ENCODE measurements around the gene ACTL8. TPM values are rescaled to one million over a fixed set of nuclear protein-coding genes. Genes with fewer than 3 reads are reported as not detected.

The ACTL8 gene
- total and polyA plus RNA-seq, 2 experiments from 2014 or later, result 0.38 to 0.71 TPM

DNA sequence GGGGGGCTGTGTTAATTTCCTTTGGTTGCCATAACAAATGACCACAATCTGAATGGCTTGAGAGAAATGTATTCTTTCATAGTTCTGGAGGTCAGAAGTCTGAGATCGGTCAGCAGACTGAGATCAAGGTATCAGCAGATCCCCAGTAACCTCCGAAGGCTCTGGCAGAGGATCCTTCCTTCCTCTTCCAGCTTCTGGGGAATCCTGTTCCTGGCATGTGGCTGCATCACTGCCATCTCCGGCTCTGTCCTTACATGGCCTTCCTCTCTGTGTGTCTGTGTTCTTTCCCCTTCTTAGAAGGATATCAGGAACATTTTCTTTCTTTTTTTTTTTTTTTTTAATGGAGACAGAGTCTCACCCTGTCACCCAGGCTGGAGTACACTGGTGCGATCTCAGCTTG is 25.8 kb downstream of the ACTL8 start (continued):
- TF ChIP-seq, protein P1, sequence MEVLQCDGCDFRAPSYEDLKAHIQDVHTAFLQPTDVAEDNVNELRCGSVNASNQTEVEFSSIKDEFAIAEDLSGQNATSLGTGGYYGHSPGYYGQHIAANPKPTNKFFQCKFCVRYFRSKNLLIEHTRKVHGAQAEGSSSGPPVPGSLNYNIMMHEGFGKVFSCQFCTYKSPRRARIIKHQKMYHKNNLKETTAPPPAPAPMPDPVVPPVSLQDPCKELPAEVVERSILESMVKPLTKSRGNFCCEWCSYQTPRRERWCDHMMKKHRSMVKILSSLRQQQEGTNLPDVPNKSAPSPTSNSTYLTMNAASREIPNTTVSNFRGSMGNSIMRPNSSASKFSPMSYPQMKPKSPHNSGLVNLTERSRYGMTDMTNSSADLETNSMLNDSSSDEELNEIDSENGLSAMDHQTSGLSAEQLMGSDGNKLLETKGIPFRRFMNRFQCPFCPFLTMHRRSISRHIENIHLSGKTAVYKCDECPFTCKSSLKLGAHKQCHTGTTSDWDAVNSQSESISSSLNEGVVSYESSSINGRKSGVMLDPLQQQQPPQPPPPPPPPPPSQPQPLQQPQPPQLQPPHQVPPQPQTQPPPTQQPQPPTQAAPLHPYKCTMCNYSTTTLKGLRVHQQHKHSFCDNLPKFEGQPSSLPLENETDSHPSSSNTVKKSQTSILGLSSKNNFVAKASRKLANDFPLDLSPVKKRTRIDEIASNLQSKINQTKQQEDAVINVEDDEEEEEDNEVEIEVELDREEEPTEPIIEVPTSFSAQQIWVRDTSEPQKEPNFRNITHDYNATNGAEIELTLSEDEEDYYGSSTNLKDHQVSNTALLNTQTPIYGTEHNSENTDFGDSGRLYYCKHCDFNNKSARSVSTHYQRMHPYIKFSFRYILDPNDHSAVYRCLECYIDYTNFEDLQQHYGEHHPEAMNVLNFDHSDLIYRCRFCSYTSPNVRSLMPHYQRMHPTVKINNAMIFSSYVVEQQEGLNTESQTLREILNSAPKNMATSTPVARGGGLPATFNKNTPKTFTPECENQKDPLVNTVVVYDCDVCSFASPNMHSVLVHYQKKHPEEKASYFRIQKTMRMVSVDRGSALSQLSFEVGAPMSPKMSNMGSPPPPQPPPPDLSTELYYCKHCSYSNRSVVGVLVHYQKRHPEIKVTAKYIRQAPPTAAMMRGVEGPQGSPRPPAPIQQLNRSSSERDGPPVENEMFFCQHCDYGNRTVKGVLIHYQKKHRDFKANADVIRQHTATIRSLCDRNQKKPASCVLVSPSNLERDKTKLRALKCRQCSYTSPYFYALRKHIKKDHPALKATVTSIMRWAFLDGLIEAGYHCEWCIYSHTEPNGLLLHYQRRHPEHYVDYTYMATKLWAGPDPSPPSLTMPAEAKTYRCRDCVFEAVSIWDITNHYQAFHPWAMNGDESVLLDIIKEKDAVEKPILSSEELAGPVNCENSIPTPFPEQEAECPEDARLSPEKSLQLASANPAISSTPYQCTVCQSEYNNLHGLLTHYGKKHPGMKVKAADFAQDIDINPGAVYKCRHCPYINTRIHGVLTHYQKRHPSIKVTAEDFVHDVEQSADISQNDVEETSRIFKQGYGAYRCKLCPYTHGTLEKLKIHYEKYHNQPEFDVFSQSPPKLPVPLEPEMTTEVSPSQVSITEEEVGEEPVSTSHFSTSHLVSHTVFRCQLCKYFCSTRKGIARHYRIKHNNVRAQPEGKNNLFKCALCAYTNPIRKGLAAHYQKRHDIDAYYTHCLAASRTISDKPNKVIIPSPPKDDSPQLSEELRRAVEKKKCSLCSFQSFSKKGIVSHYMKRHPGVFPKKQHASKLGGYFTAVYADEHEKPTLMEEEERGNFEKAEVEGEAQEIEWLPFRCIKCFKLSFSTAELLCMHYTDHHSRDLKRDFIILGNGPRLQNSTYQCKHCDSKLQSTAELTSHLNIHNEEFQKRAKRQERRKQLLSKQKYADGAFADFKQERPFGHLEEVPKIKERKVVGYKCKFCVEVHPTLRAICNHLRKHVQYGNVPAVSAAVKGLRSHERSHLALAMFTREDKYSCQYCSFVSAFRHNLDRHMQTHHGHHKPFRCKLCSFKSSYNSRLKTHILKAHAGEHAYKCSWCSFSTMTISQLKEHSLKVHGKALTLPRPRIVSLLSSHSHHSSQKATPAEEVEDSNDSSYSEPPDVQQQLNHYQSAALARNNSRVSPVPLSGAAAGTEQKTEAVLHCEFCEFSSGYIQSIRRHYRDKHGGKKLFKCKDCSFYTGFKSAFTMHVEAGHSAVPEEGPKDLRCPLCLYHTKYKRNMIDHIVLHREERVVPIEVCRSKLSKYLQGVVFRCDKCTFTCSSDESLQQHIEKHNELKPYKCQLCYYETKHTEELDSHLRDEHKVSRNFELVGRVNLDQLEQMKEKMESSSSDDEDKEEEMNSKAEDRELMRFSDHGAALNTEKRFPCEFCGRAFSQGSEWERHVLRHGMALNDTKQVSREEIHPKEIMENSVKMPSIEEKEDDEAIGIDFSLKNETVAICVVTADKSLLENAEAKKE (CRISPR knock-in tag; IDR thresholded peaks at IDR 0.05), result no peak

DNA sequence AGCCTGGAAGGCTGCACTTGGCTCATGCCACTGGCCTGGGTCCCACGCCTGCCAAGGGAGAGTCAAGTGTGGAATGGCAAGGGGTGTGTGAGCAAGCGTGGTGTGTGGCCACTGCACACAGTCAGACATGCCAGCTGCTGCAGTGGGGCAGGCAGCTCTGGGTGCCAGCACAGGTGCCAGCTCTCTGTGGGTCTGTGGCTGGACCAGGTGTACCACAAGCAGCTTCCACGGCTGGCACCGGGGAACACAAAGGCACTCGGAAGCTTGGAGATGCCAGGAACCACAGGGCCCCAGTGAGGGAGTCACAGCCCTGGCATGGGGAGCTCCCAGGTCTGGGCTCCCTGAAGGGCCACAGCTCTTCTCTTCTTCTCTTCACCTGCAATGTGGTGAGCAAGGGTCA is 34.8 kb downstream of the ACTL8 start:
- H3K4me1 Mint-ChIP-seq, result no peaks in the 10 kb centered on the region
- Histone ChIP-seq H3K4me2 (no peak overlapping the region), H3K27ac (ENCODE audit: low read depth) (no peak overlapping the region), H3K27me3 (ENCODE audit: insufficient read depth) (no peaks in the 10 kb centered on the region), H3K36me3 (ENCODE audit: insufficient read depth) (no peaks in the 10 kb centered on the region), H3K79me2 (replicated peaks; ENCODE audit: insufficient read depth) (no peaks in the 10 kb centered on the region), H3K9me2 (ENCODE audit: insufficient read depth) (no peaks in the 10 kb centered on the region), H3F3A (replicated peaks; ENCODE audit: low read depth) (no peaks in the 10 kb centered on the region), H4K20me1 (replicated peaks; ENCODE audit: insufficient read depth) (no peaks in the 10 kb centered on the region), H3K4me1 (ENCODE audit: insufficient read depth) (no peaks in the 10 kb centered on the region), H2AFZ (no peak overlapping the region), H3K4me3 (no peak overlapping the region)
- DNase-seq (ENCODE audit: low spot score), result no peak
- H3K27me3 Mint-ChIP-seq (ENCODE audit: insufficient read depth, low read depth, poor library complexity), result peaks cover 2% of the 10 kb centered on the region
- H3K4me3 Mint-ChIP-seq, result no peak overlapping the region
- no peaks in the 10 kb centered on the region for H3K36me3 Mint-ChIP-seq (ENCODE audit: low read depth)
- H3K9me3 Mint-ChIP-seq, result peaks cover 4% of the 10 kb centered on the region
- TF ChIP-seq, protein P2, sequence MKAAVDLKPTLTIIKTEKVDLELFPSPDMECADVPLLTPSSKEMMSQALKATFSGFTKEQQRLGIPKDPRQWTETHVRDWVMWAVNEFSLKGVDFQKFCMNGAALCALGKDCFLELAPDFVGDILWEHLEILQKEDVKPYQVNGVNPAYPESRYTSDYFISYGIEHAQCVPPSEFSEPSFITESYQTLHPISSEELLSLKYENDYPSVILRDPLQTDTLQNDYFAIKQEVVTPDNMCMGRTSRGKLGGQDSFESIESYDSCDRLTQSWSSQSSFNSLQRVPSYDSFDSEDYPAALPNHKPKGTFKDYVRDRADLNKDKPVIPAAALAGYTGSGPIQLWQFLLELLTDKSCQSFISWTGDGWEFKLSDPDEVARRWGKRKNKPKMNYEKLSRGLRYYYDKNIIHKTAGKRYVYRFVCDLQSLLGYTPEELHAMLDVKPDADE (IDR thresholded peaks at IDR 0.05), result no peak
- TF ChIP-seq, protein P3, sequence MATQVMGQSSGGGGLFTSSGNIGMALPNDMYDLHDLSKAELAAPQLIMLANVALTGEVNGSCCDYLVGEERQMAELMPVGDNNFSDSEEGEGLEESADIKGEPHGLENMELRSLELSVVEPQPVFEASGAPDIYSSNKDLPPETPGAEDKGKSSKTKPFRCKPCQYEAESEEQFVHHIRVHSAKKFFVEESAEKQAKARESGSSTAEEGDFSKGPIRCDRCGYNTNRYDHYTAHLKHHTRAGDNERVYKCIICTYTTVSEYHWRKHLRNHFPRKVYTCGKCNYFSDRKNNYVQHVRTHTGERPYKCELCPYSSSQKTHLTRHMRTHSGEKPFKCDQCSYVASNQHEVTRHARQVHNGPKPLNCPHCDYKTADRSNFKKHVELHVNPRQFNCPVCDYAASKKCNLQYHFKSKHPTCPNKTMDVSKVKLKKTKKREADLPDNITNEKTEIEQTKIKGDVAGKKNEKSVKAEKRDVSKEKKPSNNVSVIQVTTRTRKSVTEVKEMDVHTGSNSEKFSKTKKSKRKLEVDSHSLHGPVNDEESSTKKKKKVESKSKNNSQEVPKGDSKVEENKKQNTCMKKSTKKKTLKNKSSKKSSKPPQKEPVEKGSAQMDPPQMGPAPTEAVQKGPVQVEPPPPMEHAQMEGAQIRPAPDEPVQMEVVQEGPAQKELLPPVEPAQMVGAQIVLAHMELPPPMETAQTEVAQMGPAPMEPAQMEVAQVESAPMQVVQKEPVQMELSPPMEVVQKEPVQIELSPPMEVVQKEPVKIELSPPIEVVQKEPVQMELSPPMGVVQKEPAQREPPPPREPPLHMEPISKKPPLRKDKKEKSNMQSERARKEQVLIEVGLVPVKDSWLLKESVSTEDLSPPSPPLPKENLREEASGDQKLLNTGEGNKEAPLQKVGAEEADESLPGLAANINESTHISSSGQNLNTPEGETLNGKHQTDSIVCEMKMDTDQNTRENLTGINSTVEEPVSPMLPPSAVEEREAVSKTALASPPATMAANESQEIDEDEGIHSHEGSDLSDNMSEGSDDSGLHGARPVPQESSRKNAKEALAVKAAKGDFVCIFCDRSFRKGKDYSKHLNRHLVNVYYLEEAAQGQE (IDR thresholded peaks at IDR 0.05; ENCODE audit: unreplicated experiment), result no peak
- no peak for TF ChIP-seq ZNF331 (CRISPR knock-in tag; IDR thresholded peaks at IDR 0.05; ENCODE audit: low read depth)
- ATAC-seq, result no peak
- H3K27ac Mint-ChIP-seq, result no peak overlapping the region
